Osteocyte (in vitro differentiated cells): ENCODE data around the gene PNPLA1. TPM values are rescaled to one million over a fixed set of nuclear protein-coding genes. Genes with fewer than 3 reads are reported as not detected.

Experiments
- DNase-seq: peaks from one replicate; pipeline ENCODE4 v3.0.0; 2021; ENCODE audit warnings: mixed read lengths; ENCODE audit not compliant: unreplicated experiment; ENCODE audit errors: extremely low spot score
- H3K27ac Mint-ChIP-seq: one replicate; pipeline ENCODE4 v1.8.0; 2021; ENCODE audit warnings: mild to moderate bottlenecking, mixed read lengths; ENCODE audit not compliant: unreplicated experiment
- H3K27me3 Mint-ChIP-seq: one replicate; pipeline ENCODE4 v1.8.0; 2021; ENCODE audit warnings: mixed read lengths; ENCODE audit not compliant: unreplicated experiment
- H3K36me3 Mint-ChIP-seq: one replicate; pipeline ENCODE4 v1.8.0; 2021; ENCODE audit warnings: mixed read lengths; ENCODE audit not compliant: unreplicated experiment
- H3K4me1 Mint-ChIP-seq: one replicate; pipeline ENCODE4 v1.8.0; 2021; ENCODE audit warnings: mixed read lengths; ENCODE audit not compliant: unreplicated experiment
- H3K4me3 Mint-ChIP-seq: one replicate; pipeline ENCODE4 v1.8.0; 2021; ENCODE audit warnings: mild to moderate bottlenecking, moderate library complexity, mixed read lengths; ENCODE audit not compliant: unreplicated experiment
- H3K9me3 Mint-ChIP-seq: one replicate; pipeline ENCODE4 v1.8.0; 2021; ENCODE audit warnings: mixed read lengths; ENCODE audit not compliant: unreplicated experiment
- CTCF ChIP-seq: fragments of 200-600 bp; sonication (generic); IDR thresholded peaks from 2 replicates; pipeline ENCODE4 v1.5.0; 2021; ENCODE audit warnings: antibody characterized with exemption, mild to moderate bottlenecking, moderate library complexity
- total RNA-seq: library from RNA; stranded (reverse); gene quantifications from 2 replicates; pipeline ENCODE4 v1.2.1, GENCODE V29; 2021

The PNPLA1 gene
- total RNA-seq, 1 donor from 2014 or later = not detected

GRCh38 chr6:36297511-36297910 lies 27.7 kb downstream of the PNPLA1 start:
- H3K4me1 Mint-ChIP-seq = no peaks in the 10 kb centered on the region
- H3K36me3 Mint-ChIP-seq = no peaks in the 10 kb centered on the region
- no peaks in the 10 kb centered on the region for H3K9me3 Mint-ChIP-seq
- no peak for TF ChIP-seq CTCF
- H3K27ac Mint-ChIP-seq = no peak overlapping the region
- no peak for DNase-seq
- H3K4me3 Mint-ChIP-seq = no peak overlapping the region
- H3K27me3 Mint-ChIP-seq = peaks cover 59% of the 10 kb centered on the region

- TF ChIP-seq CTCF = no peak
- H3K4me3 Mint-ChIP-seq = no peak overlapping the region
- H3K27ac Mint-ChIP-seq = no peak overlapping the region
- no peaks in the 10 kb centered on the region for H3K4me1 Mint-ChIP-seq
- no peaks in the 10 kb centered on the region for H3K36me3 Mint-ChIP-seq
- H3K9me3 Mint-ChIP-seq = no peaks in the 10 kb centered on the region
- DNase-seq = no peak
- peaks cover 59% of the 10 kb centered on the region for H3K27me3 Mint-ChIP-seq
Measured at GRCh38 chr6:36298027-36298426, 28.2 kb downstream of the PNPLA1 start.

- TF ChIP-seq CTCF = no peak
- no peaks in the 10 kb centered on the region for H3K36me3 Mint-ChIP-seq
- no peak overlapping the region for H3K4me3 Mint-ChIP-seq
- no peaks in the 10 kb centered on the region for H3K4me1 Mint-ChIP-seq
- H3K9me3 Mint-ChIP-seq = no peaks in the 10 kb centered on the region
- H3K27ac Mint-ChIP-seq = no peak overlapping the region
- peaks cover 42% of the 10 kb centered on the region for H3K27me3 Mint-ChIP-seq
- no peak for DNase-seq
Measured at GRCh38 chr6:36301085-36301658, 31.3 kb downstream of the PNPLA1 start.

- no peak overlapping the region for H3K27ac Mint-ChIP-seq
- no peak for DNase-seq
- H3K27me3 Mint-ChIP-seq = peaks cover 42% of the 10 kb centered on the region
- no peaks in the 10 kb centered on the region for H3K36me3 Mint-ChIP-seq
- no peaks in the 10 kb centered on the region for H3K4me1 Mint-ChIP-seq
- no peak overlapping the region for H3K4me3 Mint-ChIP-seq
- TF ChIP-seq CTCF = no peak
- no peaks in the 10 kb centered on the region for H3K9me3 Mint-ChIP-seq
Measured at GRCh38 chr6:36301781-36302180, 31.9 kb downstream of the PNPLA1 start.

GRCh38 chr6:36302227-36302976 lies 32.5 kb downstream of the PNPLA1 start:
- Mint-ChIP-seq H3K27me3 (peaks cover 36% of the 10 kb centered on the region), H3K9me3 (no peaks in the 10 kb centered on the region), H3K4me1 (no peaks in the 10 kb centered on the region), H3K27ac (no peak overlapping the region), H3K36me3 (no peaks in the 10 kb centered on the region), H3K4me3 (no peak overlapping the region)
- peak; percentile 93 for DNase-seq
- TF ChIP-seq CTCF = peak; percentile 95
